Osteoblast (primary cell): ENCODE data around the gene LTB4R. TPM values are rescaled to one million over a fixed set of nuclear protein-coding genes. Genes with fewer than 3 reads are reported as not detected.

Experiments used
- DNase-seq: peaks from one replicate; pipeline ENCODE4 v3.0.0; 2011; ENCODE audit warnings: low spot score, mixed read lengths; ENCODE audit not compliant: insufficient read length; ENCODE audit errors: missing footprints
- H2AFZ ChIP-seq: 2 replicates; pipeline ENCODE4 v1.6.0; 2011; ENCODE audit warnings: mild to moderate bottlenecking, low read length
- H3K27ac ChIP-seq: 2 replicates; pipeline ENCODE4 v1.5.1; 2011; ENCODE audit warnings: mild to moderate bottlenecking, low read depth, low read length, moderate library complexity
- H3K27me3 ChIP-seq: 2 replicates; pipeline ENCODE4 v1.6.0; 2012; ENCODE audit warnings: mild to moderate bottlenecking, control low read depth, inconsistent platforms, low read length, moderate library complexity; ENCODE audit not compliant: insufficient read depth
- H3K36me3 ChIP-seq: 2 replicates; pipeline ENCODE4 v1.5.1; 2011; ENCODE audit warnings: mild to moderate bottlenecking, low read length, control low read depth, moderate library complexity; ENCODE audit not compliant: insufficient read depth
- H3K4me1 ChIP-seq: 2 replicates; pipeline ENCODE4 v1.5.1; 2011; ENCODE audit warnings: mild to moderate bottlenecking, low read length, control low read depth, moderate library complexity; ENCODE audit not compliant: insufficient read depth
- H3K4me2 ChIP-seq: 2 replicates; pipeline ENCODE4 v1.6.0; 2011; ENCODE audit warnings: mild to moderate bottlenecking, low read length; ENCODE audit not compliant: insufficient read depth
- H3K4me3 ChIP-seq: fragments of 200-600 bp; sonication (generic); 3 replicates; pipeline ENCODE4 v1.5.1; 2012; ENCODE audit warnings: mild to moderate bottlenecking, low read length, inconsistent platforms; ENCODE audit not compliant: insufficient read depth
- H3K79me2 ChIP-seq: 2 replicates; pipeline ENCODE4 v1.6.0; 2012; ENCODE audit warnings: mild to moderate bottlenecking, low read length, control low read depth, inconsistent platforms; ENCODE audit not compliant: insufficient read depth
- H3K9me3 ChIP-seq: 2 replicates; pipeline ENCODE4 v1.5.1; 2011; ENCODE audit warnings: low read depth, low read length, control low read depth
- H4K20me1 ChIP-seq: 2 replicates; pipeline ENCODE4 v1.6.0; 2012; ENCODE audit warnings: mild to moderate bottlenecking, low read length, control low read depth; ENCODE audit not compliant: insufficient read depth
- total RNA-seq: library from RNA; depleted of rRNA; stranded (reverse); fragments of >200 nt; gene quantifications from 2 replicates; pipeline ENCODE4 v1.2.3, GENCODE V29; 2012
- TF ChIP-seq, protein P1 (sequence below): IDR thresholded peaks from 2 replicates; pipeline ENCODE4 v1.5.1; 2011; ENCODE audit warnings: mild to moderate bottlenecking, low read depth, low read length, moderate library complexity; ENCODE audit errors: extremely low read depth

The LTB4R gene
- total RNA-seq, 1 donor = 1.8 TPM

DNA sequence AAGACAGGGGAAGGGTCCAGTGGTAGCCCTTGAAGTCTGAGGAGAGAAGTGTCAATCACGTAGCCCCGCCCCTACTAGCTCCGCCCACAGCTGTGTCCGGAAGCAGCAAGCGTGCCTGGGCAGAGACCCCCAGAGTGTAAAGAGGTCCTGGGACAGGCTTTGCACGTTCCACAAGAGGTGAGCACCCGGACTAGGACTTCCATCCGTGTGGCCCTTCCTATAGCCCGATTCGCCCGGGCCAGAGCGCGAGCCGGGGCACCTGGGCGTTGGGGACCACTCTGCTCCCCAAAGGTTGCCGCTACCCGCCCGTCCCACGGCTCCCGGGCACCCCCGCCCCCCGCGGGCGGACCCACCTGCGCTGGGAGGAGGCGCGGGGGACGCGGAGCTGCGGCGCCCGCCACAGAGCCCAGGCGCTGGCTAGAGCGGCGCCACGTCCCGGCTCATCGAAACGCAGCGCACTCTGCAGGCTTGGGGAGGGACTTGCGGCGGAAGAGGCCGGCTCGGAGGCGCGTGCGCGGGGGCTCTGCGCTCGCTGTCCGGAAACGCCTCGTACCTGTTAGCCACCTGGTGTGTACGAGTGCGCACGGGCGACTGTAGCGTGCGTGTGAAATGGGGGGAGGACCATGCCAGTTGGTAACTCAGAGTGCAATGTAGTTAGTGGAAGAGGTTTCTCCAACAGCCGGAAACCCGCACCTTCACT, 40.0 kb upstream of the LTB4R start, which contains the start of gene RABGGTA:
Gene RABGGTA (minus strand): TSS at position 464 of the 700 bp plus-strand sequence. CDS start 482 bp downstream, outside the sequence.
- H3K4me2 ChIP-seq = peak within 1 kb of the TSS; percentile 94
- H4K20me1 ChIP-seq = no peaks in the 10 kb centered on the region
- H3K27me3 ChIP-seq = no peaks in the 10 kb centered on the region
- TF ChIP-seq, protein P1, sequence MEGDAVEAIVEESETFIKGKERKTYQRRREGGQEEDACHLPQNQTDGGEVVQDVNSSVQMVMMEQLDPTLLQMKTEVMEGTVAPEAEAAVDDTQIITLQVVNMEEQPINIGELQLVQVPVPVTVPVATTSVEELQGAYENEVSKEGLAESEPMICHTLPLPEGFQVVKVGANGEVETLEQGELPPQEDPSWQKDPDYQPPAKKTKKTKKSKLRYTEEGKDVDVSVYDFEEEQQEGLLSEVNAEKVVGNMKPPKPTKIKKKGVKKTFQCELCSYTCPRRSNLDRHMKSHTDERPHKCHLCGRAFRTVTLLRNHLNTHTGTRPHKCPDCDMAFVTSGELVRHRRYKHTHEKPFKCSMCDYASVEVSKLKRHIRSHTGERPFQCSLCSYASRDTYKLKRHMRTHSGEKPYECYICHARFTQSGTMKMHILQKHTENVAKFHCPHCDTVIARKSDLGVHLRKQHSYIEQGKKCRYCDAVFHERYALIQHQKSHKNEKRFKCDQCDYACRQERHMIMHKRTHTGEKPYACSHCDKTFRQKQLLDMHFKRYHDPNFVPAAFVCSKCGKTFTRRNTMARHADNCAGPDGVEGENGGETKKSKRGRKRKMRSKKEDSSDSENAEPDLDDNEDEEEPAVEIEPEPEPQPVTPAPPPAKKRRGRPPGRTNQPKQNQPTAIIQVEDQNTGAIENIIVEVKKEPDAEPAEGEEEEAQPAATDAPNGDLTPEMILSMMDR = peak; percentile 62
- peaks cover 7% of the 10 kb centered on the region for H3K79me2 ChIP-seq
- H3K27ac ChIP-seq = peak within 1 kb of the TSS; percentile 96
- peak within 1 kb of the TSS; percentile 99 for H2AFZ ChIP-seq
- H3K4me1 ChIP-seq = peaks cover 6% of the 10 kb centered on the region
- peaks cover 32% of the 10 kb centered on the region for H3K36me3 ChIP-seq
- peak; percentile 99 for DNase-seq
- H3K4me3 ChIP-seq = peak within 1 kb of the TSS; percentile 100
- no peaks in the 10 kb centered on the region for H3K9me3 ChIP-seq

DNA sequence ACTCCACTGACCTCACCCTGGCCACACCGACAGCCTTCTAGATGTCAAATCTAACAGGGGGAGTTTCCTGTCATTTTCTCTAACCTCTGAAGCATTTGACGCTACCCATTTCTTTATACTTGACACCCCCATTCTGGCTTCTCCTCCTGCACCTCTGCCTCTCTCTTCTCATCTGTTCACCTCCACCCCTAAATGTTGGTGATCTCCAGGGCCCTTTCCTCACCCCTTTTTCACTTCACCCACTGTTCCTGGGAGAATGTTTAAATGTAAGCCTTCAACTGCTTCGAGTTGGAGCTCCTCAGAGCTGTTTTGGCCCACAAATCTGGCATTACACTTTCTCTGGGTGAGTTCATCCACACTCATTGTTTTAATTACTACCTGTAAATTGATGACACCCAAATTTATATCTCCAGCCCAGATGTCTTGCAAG, 39.5 kb upstream of the LTB4R start:
- Histone ChIP-seq H4K20me1 (no peaks in the 10 kb centered on the region), H2AFZ (peak overlapping the region; percentile 99), H3K79me2 (peaks cover 7% of the 10 kb centered on the region), H3K4me1 (peaks cover 6% of the 10 kb centered on the region), H3K9me3 (no peaks in the 10 kb centered on the region), H3K27ac (peak overlapping the region; percentile 96), H3K4me3 (peak overlapping the region; percentile 100), H3K27me3 (no peaks in the 10 kb centered on the region), H3K4me2 (peak overlapping the region; percentile 94), H3K36me3 (peaks cover 26% of the 10 kb centered on the region)
- TF ChIP-seq, protein P1 = no peak
- DNase-seq = no peak

DNA sequence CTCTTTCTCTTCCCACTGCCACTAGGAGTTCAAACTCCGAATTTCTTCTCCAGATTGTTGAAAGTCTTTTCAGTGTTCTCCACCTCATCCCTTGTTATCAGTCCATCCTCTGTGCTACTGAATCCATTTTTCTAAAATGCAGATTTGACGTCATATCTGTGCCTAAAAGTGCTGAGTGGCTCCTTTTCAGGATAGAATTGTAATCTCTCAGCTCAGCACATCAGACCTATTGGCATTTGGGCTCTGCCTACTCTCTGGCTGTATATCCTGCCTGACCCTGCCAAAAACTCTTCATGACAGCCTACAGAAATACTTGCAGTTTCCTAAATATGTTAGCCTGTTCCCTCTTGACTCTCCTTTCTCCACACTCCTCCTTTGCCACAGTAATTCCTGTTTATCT, 38.8 kb upstream of the LTB4R start:
- H3K27ac ChIP-seq = no peak overlapping the region
- peaks cover 7% of the 10 kb centered on the region for H3K79me2 ChIP-seq
- no peaks in the 10 kb centered on the region for H3K9me3 ChIP-seq
- H3K36me3 ChIP-seq = peaks cover 20% of the 10 kb centered on the region
- no peak for DNase-seq
- H3K4me2 ChIP-seq = no peak overlapping the region
- no peaks in the 10 kb centered on the region for H3K27me3 ChIP-seq
- no peak overlapping the region for H3K4me3 ChIP-seq
- H4K20me1 ChIP-seq = no peaks in the 10 kb centered on the region
- no peak overlapping the region for H2AFZ ChIP-seq
- TF ChIP-seq, protein P1 = no peak
- peaks cover 6% of the 10 kb centered on the region for H3K4me1 ChIP-seq

DNA sequence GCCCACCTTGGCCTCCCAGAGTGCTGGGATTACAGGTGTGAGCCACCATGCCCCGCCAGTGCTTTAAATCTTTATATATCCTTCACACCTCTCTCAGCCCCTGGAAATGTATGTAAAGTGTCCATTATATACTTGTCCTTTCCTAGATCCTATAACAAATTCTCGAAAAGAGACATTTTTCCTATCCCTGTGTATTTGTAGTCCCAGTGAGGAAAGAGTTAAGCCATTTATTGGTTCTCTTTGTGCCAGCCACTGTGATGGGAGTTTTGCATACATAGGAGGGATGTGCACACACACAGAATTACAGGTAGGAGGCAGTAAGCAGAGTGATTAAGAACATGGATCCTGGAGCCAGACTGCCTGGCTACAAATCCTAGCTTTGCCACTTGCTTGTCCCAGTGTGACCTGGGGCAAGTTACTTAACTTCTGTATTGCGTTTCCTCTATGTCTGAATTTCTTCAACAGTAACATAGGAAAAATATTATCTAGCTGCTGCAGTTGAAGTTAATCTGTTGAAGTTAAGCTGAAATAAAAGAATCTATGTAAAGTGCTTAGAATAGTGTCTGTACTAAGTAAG, 37.8 kb upstream of the LTB4R start:
- H3K4me2 ChIP-seq = no peak overlapping the region
- H2AFZ ChIP-seq = no peak overlapping the region
- H3K36me3 ChIP-seq = peaks cover 13% of the 10 kb centered on the region
- no peaks in the 10 kb centered on the region for H4K20me1 ChIP-seq
- no peaks in the 10 kb centered on the region for H3K9me3 ChIP-seq
- H3K4me3 ChIP-seq = no peak overlapping the region
- no peaks in the 10 kb centered on the region for H3K27me3 ChIP-seq
- H3K79me2 ChIP-seq = peaks cover 7% of the 10 kb centered on the region
- TF ChIP-seq, protein P1 = no peak
- H3K4me1 ChIP-seq = peaks cover 6% of the 10 kb centered on the region
- no peak for DNase-seq
- H3K27ac ChIP-seq = no peak overlapping the region
